ENCODE measurements around the gene BCAT1. TPM values are rescaled to one million over a fixed set of nuclear protein-coding genes. Genes with fewer than 3 reads are reported as not detected.

The BCAT1 gene
- total and polyA plus RNA-seq, 5 experiments from 2014 or later: 0.36 to 2.2 TPM; not detected in 3

GRCh38 chr12:24798335-24798734 is 150.6 kb downstream of the BCAT1 start:
- Mint-ChIP-seq H3K27ac (peak overlapping the region in 1 of 10 donors; percentile 3), H3K27me3 (no peaks in the 10 kb centered on the region), H3K36me3 (peaks cover 0 to 4% (median 1%) of the 10 kb centered on the region in 3 donors), H3K4me3 (no peak overlapping the region), H3K9me3 (peaks cover 0 to 7% (median 0%) of the 10 kb centered on the region in 9 donors), H3K4me1 (peaks cover 3 to 45% (median 12%) of the 10 kb centered on the region in 4 donors)
- ATAC-seq: no peak
- POLR2A ChIA-PET: no interaction called here
- DNase-seq: no peak

- no peak overlapping the region for H3K4me3 Mint-ChIP-seq
- ATAC-seq: no peak
- H3K27me3 Mint-ChIP-seq: no peaks in the 10 kb centered on the region
Observed at GRCh38 chr12:24797901-24798300, 151.0 kb downstream of the BCAT1 start.

GRCh38 chr12:24796876-24797275 is 152.0 kb downstream of the BCAT1 start:
- Mint-ChIP-seq H3K27me3 (no peaks in the 10 kb centered on the region), H3K9me3 (peaks cover 0 to 2% (median 0%) of the 10 kb centered on the region in 9 donors), H3K27ac (no peak overlapping the region), H3K36me3 (peaks cover 0 to 2% (median 0%) of the 10 kb centered on the region in 3 donors), H3K4me3 (peak overlapping the region in 2 of 10 donors; percentile 21 to 31), H3K4me1 (peaks cover 0 to 38% (median 14%) of the 10 kb centered on the region in 4 donors)
- ATAC-seq (no peak), DNase-seq (no peak)
- POLR2A ChIA-PET: no interaction called here

More at GRCh38 chr12:24797901-24798300, 151.0 kb downstream of the BCAT1 start:
- no peak for DNase-seq
- Mint-ChIP-seq H3K9me3 (peaks cover 0 to 5% (median 0%) of the 10 kb centered on the region in 9 donors), H3K4me1 (peaks cover 0 to 41% (median 13%) of the 10 kb centered on the region in 4 donors), H3K27ac (peak overlapping the region in 1 of 10 donors; percentile 3), H3K36me3 (peaks cover 0 to 4% (median 0%) of the 10 kb centered on the region in 3 donors)
- POLR2A ChIA-PET: no interaction called here

- DNase-seq (peak in 3 of 10 donors; percentile 5 to 15 (median 12)), ATAC-seq (no peak)
- Mint-ChIP-seq H3K27ac (peak overlapping the region; percentile 26 to 88 (median 68)), H3K4me1 (peaks cover 0 to 38% (median 16%) of the 10 kb centered on the region in 4 donors), H3K4me3 (peak overlapping the region; percentile 57 to 87 (median 83)), H3K9me3 (no peaks in the 10 kb centered on the region), H3K27me3 (no peaks in the 10 kb centered on the region), H3K36me3 (no peaks in the 10 kb centered on the region)
- POLR2A ChIA-PET: no interaction called here
Observed at GRCh38 chr12:24795699-24796347, 153.1 kb downstream of the BCAT1 start.

- no peak for DNase-seq
- ATAC-seq: no peak
- Mint-ChIP-seq H3K36me3 (no peaks in the 10 kb centered on the region), H3K4me3 (no peak overlapping the region), H3K4me1 (peaks cover 0 to 20% (median 15%) of the 10 kb centered on the region in 4 donors), H3K9me3 (no peaks in the 10 kb centered on the region), H3K27ac (peak overlapping the region in 1 of 10 donors; percentile 32), H3K27me3 (peaks cover 0 to 2% (median 0%) of the 10 kb centered on the region in 5 donors)
- POLR2A ChIA-PET: no interaction called here
Observed at GRCh38 chr12:24791622-24792021, 157.3 kb downstream of the BCAT1 start.

- H3K27me3 Mint-ChIP-seq: peaks cover 0 to 2% (median 0%) of the 10 kb centered on the region in 5 donors
- peaks cover 0 to 6% (median 2%) of the 10 kb centered on the region in 4 donors for H3K4me1 Mint-ChIP-seq
- no peak overlapping the region for H3K4me3 Mint-ChIP-seq
- ATAC-seq: no peak
- no peak for DNase-seq
- no peaks in the 10 kb centered on the region for H3K36me3 Mint-ChIP-seq
- no peak overlapping the region for H3K27ac Mint-ChIP-seq
- POLR2A ChIA-PET: no interaction called here
- H3K9me3 Mint-ChIP-seq: no peaks in the 10 kb centered on the region
Observed at GRCh38 chr12:24788886-24789285, 160.0 kb downstream of the BCAT1 start.

- H3K4me1 Mint-ChIP-seq: no peaks in the 10 kb centered on the region
- no peaks in the 10 kb centered on the region for H3K9me3 Mint-ChIP-seq
- H3K27ac Mint-ChIP-seq: no peak overlapping the region
- POLR2A ChIA-PET: no interaction called here
- no peak overlapping the region for H3K4me3 Mint-ChIP-seq
- no peak for ATAC-seq
- no peak for DNase-seq
- peaks cover 0 to 7% (median 3%) of the 10 kb centered on the region in 5 donors for H3K27me3 Mint-ChIP-seq
- no peaks in the 10 kb centered on the region for H3K36me3 Mint-ChIP-seq
Observed at GRCh38 chr12:24780697-24781368, 168.1 kb downstream of the BCAT1 start.

GRCh38 chr12:24778486-24779304 is 170.2 kb downstream of the BCAT1 start:
- Mint-ChIP-seq H3K36me3 (no peaks in the 10 kb centered on the region), H3K4me3 (no peak overlapping the region), H3K27ac (no peak overlapping the region), H3K4me1 (no peaks in the 10 kb centered on the region), H3K9me3 (no peaks in the 10 kb centered on the region), H3K27me3 (peaks cover 0 to 7% (median 3%) of the 10 kb centered on the region in 5 donors)
- POLR2A ChIA-PET: no interaction called here
- no peak for ATAC-seq
- DNase-seq: no peak

- Mint-ChIP-seq H3K36me3 (no peaks in the 10 kb centered on the region), H3K27me3 (peaks cover 0 to 5% (median 3%) of the 10 kb centered on the region in 5 donors), H3K4me1 (no peaks in the 10 kb centered on the region), H3K27ac (no peak overlapping the region), H3K4me3 (no peak overlapping the region), H3K9me3 (no peaks in the 10 kb centered on the region)
- DNase-seq (no peak), ATAC-seq (no peak)
- POLR2A ChIA-PET: no interaction called here
Observed at GRCh38 chr12:24777359-24777758, 171.5 kb downstream of the BCAT1 start.

GRCh38 chr12:24776861-24777260 is 172.0 kb downstream of the BCAT1 start:
- DNase-seq: no peak
- no peaks in the 10 kb centered on the region for H3K36me3 Mint-ChIP-seq
- POLR2A ChIA-PET: no interaction called here
- H3K4me1 Mint-ChIP-seq: no peaks in the 10 kb centered on the region
- no peaks in the 10 kb centered on the region for H3K9me3 Mint-ChIP-seq
- ATAC-seq: no peak
- H3K27ac Mint-ChIP-seq: peak overlapping the region in 1 of 10 donors; percentile 17
- H3K27me3 Mint-ChIP-seq: peaks cover 0 to 4% (median 3%) of the 10 kb centered on the region in 5 donors
- no peak overlapping the region for H3K4me3 Mint-ChIP-seq

GRCh38 chr12:24775073-24775472 is 173.8 kb downstream of the BCAT1 start:
- POLR2A ChIA-PET: no interaction called here
- ATAC-seq (no peak), DNase-seq (no peak)
- no peaks in the 10 kb centered on the region for H3K4me1 Mint-ChIP-seq
- no peak overlapping the region for H3K4me3 Mint-ChIP-seq
- H3K27ac Mint-ChIP-seq: no peak overlapping the region
- no peaks in the 10 kb centered on the region for H3K36me3 Mint-ChIP-seq
- H3K27me3 Mint-ChIP-seq: peaks cover 0 to 3% (median 1%) of the 10 kb centered on the region in 5 donors
- no peaks in the 10 kb centered on the region for H3K9me3 Mint-ChIP-seq

- Mint-ChIP-seq H3K27ac (no peak overlapping the region), H3K4me1 (no peaks in the 10 kb centered on the region), H3K36me3 (no peaks in the 10 kb centered on the region), H3K4me3 (no peak overlapping the region), H3K9me3 (no peaks in the 10 kb centered on the region), H3K27me3 (peaks cover 0 to 3% (median 1%) of the 10 kb centered on the region in 5 donors)
- DNase-seq (no peak), ATAC-seq (no peak)
- POLR2A ChIA-PET: no interaction called here
Observed at GRCh38 chr12:24773996-24774395, 174.9 kb downstream of the BCAT1 start.

GRCh38 chr12:24772813-24773212 is 176.1 kb downstream of the BCAT1 start:
- Mint-ChIP-seq H3K4me3 (no peak overlapping the region), H3K36me3 (no peaks in the 10 kb centered on the region), H3K27me3 (peaks cover 0 to 3% (median 1%) of the 10 kb centered on the region in 5 donors), H3K4me1 (no peaks in the 10 kb centered on the region), H3K9me3 (no peaks in the 10 kb centered on the region), H3K27ac (no peak overlapping the region)
- DNase-seq (no peak), ATAC-seq (no peak)
- POLR2A ChIA-PET: no interaction called here
